KMS-11 (cell line): Measurements from ENCODE around the gene LHFPL3.

Experiments used
- H2AFZ ChIP-seq: fragments of 200-600 bp; sonication (generic); 2 replicates; pipeline ENCODE4 v1.6.1; 2016; ENCODE audit warnings: antibody characterized with exemption, mixed run types, low read depth
- H3K27ac ChIP-seq: fragments of 200-600 bp; sonication (generic); 2 replicates; pipeline ENCODE4 v1.6.1; 2016; ENCODE audit warnings: mild to moderate bottlenecking, mixed run types
- H3K27me3 ChIP-seq: fragments of 200-600 bp; sonication (generic); 2 replicates; pipeline ENCODE4 v1.6.1; 2017; ENCODE audit warnings: mild to moderate bottlenecking, low read depth, mixed run types, moderate library complexity; ENCODE audit not compliant: insufficient read depth
- H3K36me3 ChIP-seq: fragments of 200-600 bp; sonication (generic); 2 replicates; pipeline ENCODE4 v1.6.1; 2017; ENCODE audit warnings: mild to moderate bottlenecking, mixed run types; ENCODE audit not compliant: insufficient read depth
- H3K4me1 ChIP-seq: fragments of 200-600 bp; sonication (generic); 2 replicates; pipeline ENCODE4 v1.6.1; 2016; ENCODE audit warnings: mild to moderate bottlenecking, low read depth, mixed run types; ENCODE audit not compliant: poor library complexity, severe bottlenecking
- H3K4me2 ChIP-seq: fragments of 200-600 bp; sonication (generic); 2 replicates; pipeline ENCODE4 v1.7.0; 2016; ENCODE audit warnings: mild to moderate bottlenecking, mixed run types
- H3K4me3 ChIP-seq: fragments of 200-600 bp; sonication (generic); IDR thresholded peaks from 2 replicates; pipeline ENCODE4 v1.6.1; 2017; ENCODE audit warnings: low read depth, low read length, mixed read lengths; ENCODE audit not compliant: insufficient read depth
- H3K79me2 ChIP-seq: fragments of 200-600 bp; sonication (generic); 2 replicates; pipeline ENCODE4 v1.6.1; 2016; ENCODE audit warnings: low read depth, mixed run types; ENCODE audit not compliant: insufficient read depth
- H3K9ac ChIP-seq: fragments of 200-600 bp; sonication (generic); 2 replicates; pipeline ENCODE4 v1.6.1; 2016; ENCODE audit warnings: mild to moderate bottlenecking, mixed run types
- H4K20me1 ChIP-seq: fragments of 200-600 bp; sonication (generic); 2 replicates; pipeline ENCODE4 v1.6.1; 2016; ENCODE audit warnings: mild to moderate bottlenecking, mixed run types; ENCODE audit not compliant: insufficient read depth
- CTCF ChIP-seq: fragments of 200-600 bp; sonication (generic); conservative IDR thresholded peaks from 2 replicates; pipeline ENCODE4 v1.6.1; 2017; ENCODE audit warnings: low read depth, mild to moderate bottlenecking, antibody characterized with exemption, low read length, moderate library complexity, mixed read lengths

LHFPL3 gene

DNA sequence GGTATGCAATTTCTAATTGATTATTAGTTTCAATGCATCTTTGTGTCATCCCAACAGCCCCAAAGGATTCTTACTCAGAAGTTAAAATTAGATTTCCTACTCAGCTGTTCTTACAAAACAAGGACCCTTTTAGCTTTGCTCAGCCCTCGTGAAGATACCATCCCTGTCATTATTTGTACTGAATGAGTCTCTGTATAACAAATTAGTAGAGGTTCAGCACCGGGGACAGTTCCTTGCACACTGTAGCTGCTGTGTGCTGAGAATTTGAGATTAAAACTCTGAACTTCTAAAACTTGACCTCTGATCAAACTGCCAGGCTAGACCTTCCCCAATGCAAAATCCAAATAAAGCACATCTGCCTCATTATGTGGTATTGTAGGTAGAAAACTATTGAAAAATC, 299.1 kb downstream of the LHFPL3 start:
- no peaks in the 10 kb centered on the region for H3K4me1 ChIP-seq
- no peak overlapping the region for H3K9ac ChIP-seq
- H3K79me2 ChIP-seq = no peaks in the 10 kb centered on the region
- H3K4me2 ChIP-seq = no peak overlapping the region
- no peaks in the 10 kb centered on the region for H3K27me3 ChIP-seq
- no peaks in the 10 kb centered on the region for H3K36me3 ChIP-seq
- H2AFZ ChIP-seq = no peak overlapping the region
- TF ChIP-seq CTCF = no peak
- no peak overlapping the region for H3K4me3 ChIP-seq
- no peaks in the 10 kb centered on the region for H4K20me1 ChIP-seq
- H3K27ac ChIP-seq = no peak overlapping the region

- Histone ChIP-seq H3K9ac (no peak overlapping the region), H4K20me1 (no peaks in the 10 kb centered on the region), H3K27ac (no peak overlapping the region), H2AFZ (no peak overlapping the region), H3K4me2 (no peak overlapping the region), H3K27me3 (no peaks in the 10 kb centered on the region), H3K4me1 (no peaks in the 10 kb centered on the region), H3K79me2 (no peaks in the 10 kb centered on the region), H3K36me3 (no peaks in the 10 kb centered on the region), H3K4me3 (no peak overlapping the region)
- TF ChIP-seq CTCF = no peak
Observed at GRCh38 chr7:104628017-104628416, 299.6 kb downstream of the LHFPL3 start.

DNA sequence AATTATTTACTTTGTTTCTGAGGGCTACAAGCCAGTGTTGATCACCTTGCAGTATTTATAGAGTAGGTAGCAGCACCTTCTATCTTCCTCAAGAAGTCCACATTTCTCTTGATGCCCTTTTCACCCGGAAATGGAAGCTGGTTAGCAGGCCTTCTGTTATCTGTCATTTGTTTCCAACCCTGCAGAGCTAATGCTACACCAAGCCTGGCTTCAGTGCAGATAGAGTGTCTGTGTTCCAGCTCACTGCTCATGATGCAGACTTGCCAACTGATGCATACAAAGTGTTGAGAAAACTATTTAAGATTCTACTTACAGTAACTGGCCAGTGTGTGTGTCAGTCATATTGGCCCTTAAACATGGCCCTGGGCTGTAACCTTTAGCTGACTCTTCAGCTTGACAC, 301.0 kb downstream of the LHFPL3 start:
- Histone ChIP-seq H3K4me1 (no peaks in the 10 kb centered on the region), H3K4me2 (no peak overlapping the region), H3K36me3 (no peaks in the 10 kb centered on the region), H2AFZ (no peak overlapping the region), H3K79me2 (no peaks in the 10 kb centered on the region), H4K20me1 (no peaks in the 10 kb centered on the region), H3K27me3 (no peaks in the 10 kb centered on the region), H3K9ac (no peak overlapping the region), H3K27ac (no peak overlapping the region), H3K4me3 (no peak overlapping the region)
- no peak for TF ChIP-seq CTCF

DNA sequence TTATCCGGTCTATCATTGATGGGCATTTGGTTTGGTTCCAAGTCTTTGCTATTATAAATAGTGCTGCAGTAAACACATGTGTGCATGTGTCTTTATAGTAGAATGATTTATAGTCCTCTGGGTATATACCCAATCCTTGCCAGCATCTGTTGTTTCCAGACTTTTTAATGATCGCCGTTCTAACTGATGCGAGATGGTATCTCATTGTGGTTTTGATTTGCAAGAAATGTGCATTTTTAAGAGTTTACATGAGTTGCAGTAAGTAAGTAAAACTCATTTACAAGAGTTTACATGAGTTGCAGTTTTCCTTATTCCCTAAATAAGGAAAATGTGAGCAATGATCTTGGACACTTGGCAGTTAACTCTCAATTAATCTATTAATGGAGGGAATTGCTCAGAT, 312.1 kb downstream of the LHFPL3 start:
- Histone ChIP-seq H3K4me2 (no peak overlapping the region), H3K9ac (no peak overlapping the region), H4K20me1 (no peaks in the 10 kb centered on the region), H3K4me1 (no peaks in the 10 kb centered on the region), H3K79me2 (no peaks in the 10 kb centered on the region), H3K27ac (no peak overlapping the region), H2AFZ (no peak overlapping the region), H3K4me3 (no peak overlapping the region), H3K27me3 (no peaks in the 10 kb centered on the region), H3K36me3 (no peaks in the 10 kb centered on the region)
- TF ChIP-seq CTCF = no peak

DNA sequence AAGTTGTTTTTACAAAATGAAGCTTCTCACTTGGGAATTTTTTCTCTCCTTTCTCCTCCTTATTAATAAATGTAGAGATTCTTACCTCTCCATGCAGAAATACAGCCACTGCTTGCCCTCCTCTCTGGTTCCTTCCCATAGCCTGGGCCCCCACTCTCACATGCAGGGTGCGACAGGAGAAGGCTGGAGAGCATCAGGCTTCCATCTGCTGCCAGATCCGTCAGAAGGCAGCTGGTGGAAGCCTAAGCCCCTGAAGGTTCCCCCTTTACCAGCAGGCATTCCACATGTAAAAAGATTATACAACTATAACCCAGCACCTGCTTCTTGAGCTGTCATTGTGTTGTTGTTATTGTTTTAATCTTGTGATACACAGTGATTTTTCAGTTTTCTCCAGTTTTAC, 314.2 kb downstream of the LHFPL3 start:
- no peak overlapping the region for H3K4me3 ChIP-seq
- H3K4me2 ChIP-seq = no peak overlapping the region
- H3K79me2 ChIP-seq = no peaks in the 10 kb centered on the region
- no peaks in the 10 kb centered on the region for H3K36me3 ChIP-seq
- no peaks in the 10 kb centered on the region for H3K27me3 ChIP-seq
- no peaks in the 10 kb centered on the region for H3K4me1 ChIP-seq
- H4K20me1 ChIP-seq = no peaks in the 10 kb centered on the region
- no peak overlapping the region for H2AFZ ChIP-seq
- no peak overlapping the region for H3K27ac ChIP-seq
- TF ChIP-seq CTCF = no peak
- H3K9ac ChIP-seq = no peak overlapping the region
